Activated naive CD8-positive, alpha-beta T cell treated with anti-CD3 and anti-CD28 coated beads for 36 hours (primary cell): Measurements from ENCODE around the gene TBC1D4. TPM values are rescaled to one million over a fixed set of nuclear protein-coding genes. Genes with fewer than 3 reads are reported as not detected.
A peak's percentile ranks its signal among the peaks of the same experiment; 100 is the strongest.

Experiments
- DNase-seq: peaks from one replicate; pipeline ENCODE4 v3.0.0; 2021
- H3K27ac Mint-ChIP-seq: one replicate; pipeline ENCODE4 v1.8.0; 2022; ENCODE audit warnings: mild to moderate bottlenecking, moderate library complexity, mixed read lengths
- H3K27me3 Mint-ChIP-seq: one replicate; pipeline ENCODE4 v1.8.0; 2022; ENCODE audit warnings: mild to moderate bottlenecking, mixed read lengths
- H3K36me3 Mint-ChIP-seq: one replicate; pipeline ENCODE4 v1.8.0; 2021; ENCODE audit warnings: mild to moderate bottlenecking, mixed read lengths
- H3K4me1 Mint-ChIP-seq: one replicate; pipeline ENCODE4 v1.8.0; 2021; ENCODE audit warnings: mixed read lengths
- H3K4me3 Mint-ChIP-seq: one replicate; pipeline ENCODE4 v1.8.0; 2022; ENCODE audit warnings: mild to moderate bottlenecking, moderate library complexity, mixed read lengths
- H3K9me3 Mint-ChIP-seq: one replicate; pipeline ENCODE4 v1.8.0; 2022; ENCODE audit warnings: mixed read lengths
- total RNA-seq, 2 experiments: library from RNA; stranded (reverse); gene quantifications; one replicate each; pipeline ENCODE4 v1.2.3, GENCODE V29; 2021

Gene TBC1D4, protein sequence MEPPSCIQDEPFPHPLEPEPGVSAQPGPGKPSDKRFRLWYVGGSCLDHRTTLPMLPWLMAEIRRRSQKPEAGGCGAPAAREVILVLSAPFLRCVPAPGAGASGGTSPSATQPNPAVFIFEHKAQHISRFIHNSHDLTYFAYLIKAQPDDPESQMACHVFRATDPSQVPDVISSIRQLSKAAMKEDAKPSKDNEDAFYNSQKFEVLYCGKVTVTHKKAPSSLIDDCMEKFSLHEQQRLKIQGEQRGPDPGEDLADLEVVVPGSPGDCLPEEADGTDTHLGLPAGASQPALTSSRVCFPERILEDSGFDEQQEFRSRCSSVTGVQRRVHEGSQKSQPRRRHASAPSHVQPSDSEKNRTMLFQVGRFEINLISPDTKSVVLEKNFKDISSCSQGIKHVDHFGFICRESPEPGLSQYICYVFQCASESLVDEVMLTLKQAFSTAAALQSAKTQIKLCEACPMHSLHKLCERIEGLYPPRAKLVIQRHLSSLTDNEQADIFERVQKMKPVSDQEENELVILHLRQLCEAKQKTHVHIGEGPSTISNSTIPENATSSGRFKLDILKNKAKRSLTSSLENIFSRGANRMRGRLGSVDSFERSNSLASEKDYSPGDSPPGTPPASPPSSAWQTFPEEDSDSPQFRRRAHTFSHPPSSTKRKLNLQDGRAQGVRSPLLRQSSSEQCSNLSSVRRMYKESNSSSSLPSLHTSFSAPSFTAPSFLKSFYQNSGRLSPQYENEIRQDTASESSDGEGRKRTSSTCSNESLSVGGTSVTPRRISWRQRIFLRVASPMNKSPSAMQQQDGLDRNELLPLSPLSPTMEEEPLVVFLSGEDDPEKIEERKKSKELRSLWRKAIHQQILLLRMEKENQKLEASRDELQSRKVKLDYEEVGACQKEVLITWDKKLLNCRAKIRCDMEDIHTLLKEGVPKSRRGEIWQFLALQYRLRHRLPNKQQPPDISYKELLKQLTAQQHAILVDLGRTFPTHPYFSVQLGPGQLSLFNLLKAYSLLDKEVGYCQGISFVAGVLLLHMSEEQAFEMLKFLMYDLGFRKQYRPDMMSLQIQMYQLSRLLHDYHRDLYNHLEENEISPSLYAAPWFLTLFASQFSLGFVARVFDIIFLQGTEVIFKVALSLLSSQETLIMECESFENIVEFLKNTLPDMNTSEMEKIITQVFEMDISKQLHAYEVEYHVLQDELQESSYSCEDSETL (N-terminal part only)
- 10 to 100 TPM; 41.7 to 46.1 TPM for total RNA-seq

DNA sequence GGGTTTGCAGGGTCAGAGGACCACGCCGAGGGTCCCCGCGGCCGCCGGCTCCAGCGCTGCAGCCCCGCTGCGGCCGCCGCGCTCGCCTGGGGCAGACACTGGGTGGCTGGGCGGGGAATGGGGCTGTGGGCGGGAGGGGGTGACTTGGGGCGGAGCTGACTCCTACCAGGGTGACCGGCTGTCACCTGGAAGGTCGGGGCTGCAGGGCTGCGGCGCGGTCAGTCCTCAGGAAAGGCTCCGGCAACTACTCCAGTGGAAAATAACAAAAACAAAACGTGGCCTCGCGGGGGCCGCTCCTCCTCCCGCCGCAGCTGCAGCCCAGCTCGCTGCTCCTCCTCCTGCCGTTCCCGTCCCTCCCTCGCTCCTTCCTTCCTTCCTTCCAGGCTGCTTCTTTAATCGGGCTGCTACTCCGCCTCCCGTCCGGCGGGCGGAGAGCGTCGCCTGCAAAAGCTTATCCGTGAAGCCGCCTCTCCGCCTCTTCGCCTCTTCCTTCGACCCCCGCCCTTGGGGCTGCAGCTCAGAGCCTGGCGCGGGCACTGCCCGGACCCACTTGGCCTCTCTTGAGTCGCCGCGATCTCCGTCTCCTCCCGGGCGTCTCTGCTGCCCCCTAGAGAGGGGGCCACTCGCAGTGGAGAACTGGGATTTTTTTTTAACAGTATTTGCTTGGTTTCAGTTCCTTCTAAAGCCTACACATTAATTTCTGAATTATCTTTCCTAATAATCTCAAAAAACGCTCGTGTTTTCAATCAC lies at the start of gene TBC1D4:
Gene TBC1D4, minus strand, starts transcription at position 100 of the 750 bp plus-strand sequence. CDS start 402 bp downstream, outside the sequence.
- peak; percentile 73 for DNase-seq
- Mint-ChIP-seq H3K4me1 (peaks cover 28% of the 10 kb centered on the region), H3K27me3 (peaks cover 84% of the 10 kb centered on the region), H3K4me3 (peak within 1 kb of the TSS; percentile 93), H3K36me3 (no peaks in the 10 kb centered on the region), H3K9me3 (no peaks in the 10 kb centered on the region), H3K27ac (peak within 1 kb of the TSS; percentile 55)

GRCh38 chr13:75530549-75530961 lies 48.6 kb upstream of the TBC1D4 start:
- Mint-ChIP-seq H3K27me3 (no peaks in the 10 kb centered on the region), H3K27ac (peak overlapping the region; percentile 73), H3K4me3 (peak overlapping the region; percentile 7), H3K4me1 (peaks cover 45% of the 10 kb centered on the region), H3K9me3 (peaks cover 3% of the 10 kb centered on the region), H3K36me3 (peaks cover 45% of the 10 kb centered on the region)
- DNase-seq: no peak

- Mint-ChIP-seq H3K4me3 (no peak overlapping the region), H3K9me3 (peaks cover 4% of the 10 kb centered on the region), H3K27me3 (no peaks in the 10 kb centered on the region), H3K4me1 (peaks cover 6% of the 10 kb centered on the region), H3K36me3 (peaks cover 17% of the 10 kb centered on the region), H3K27ac (no peak overlapping the region)
- DNase-seq: no peak
Measured at GRCh38 chr13:75521956-75522355, 40.0 kb upstream of the TBC1D4 start.

DNA sequence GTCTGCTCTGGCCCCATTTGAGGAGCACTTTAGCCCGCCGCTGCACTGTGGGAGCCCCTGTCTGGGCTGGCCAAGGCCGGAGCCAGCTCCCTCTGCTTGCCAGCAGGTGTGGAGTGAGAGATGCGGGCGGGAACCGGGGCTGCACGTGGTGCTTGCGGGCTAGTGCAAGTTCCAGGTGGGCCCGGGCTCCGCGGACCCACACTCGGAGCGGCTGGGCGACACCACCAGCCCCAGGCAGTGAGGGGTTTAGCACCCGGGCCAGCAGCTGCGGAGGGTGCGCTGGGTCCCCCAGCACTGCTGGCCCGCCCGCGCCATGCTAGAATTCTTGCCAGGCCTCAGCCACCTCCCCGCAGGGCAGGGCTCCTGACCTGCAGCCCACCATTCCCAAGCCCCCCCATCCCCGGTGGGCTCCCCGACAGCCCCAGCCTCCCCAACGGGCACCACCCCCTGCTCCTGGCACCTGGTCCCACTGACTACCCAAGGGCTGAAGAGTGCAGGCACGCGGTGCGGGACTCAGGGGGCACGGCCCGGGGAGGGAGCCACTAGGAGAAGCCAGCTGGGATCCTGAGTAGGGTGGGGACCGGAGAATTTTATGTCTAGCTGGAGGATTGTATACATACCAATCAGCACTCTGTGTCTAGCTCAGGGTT lies 36.6 kb upstream of the TBC1D4 start:
- no peak overlapping the region for H3K4me3 Mint-ChIP-seq
- H3K27ac Mint-ChIP-seq: no peak overlapping the region
- H3K36me3 Mint-ChIP-seq: peaks cover 1% of the 10 kb centered on the region
- H3K27me3 Mint-ChIP-seq: no peaks in the 10 kb centered on the region
- H3K9me3 Mint-ChIP-seq: peaks cover 5% of the 10 kb centered on the region
- H3K4me1 Mint-ChIP-seq: peaks cover 3% of the 10 kb centered on the region
- no peak for DNase-seq

DNA sequence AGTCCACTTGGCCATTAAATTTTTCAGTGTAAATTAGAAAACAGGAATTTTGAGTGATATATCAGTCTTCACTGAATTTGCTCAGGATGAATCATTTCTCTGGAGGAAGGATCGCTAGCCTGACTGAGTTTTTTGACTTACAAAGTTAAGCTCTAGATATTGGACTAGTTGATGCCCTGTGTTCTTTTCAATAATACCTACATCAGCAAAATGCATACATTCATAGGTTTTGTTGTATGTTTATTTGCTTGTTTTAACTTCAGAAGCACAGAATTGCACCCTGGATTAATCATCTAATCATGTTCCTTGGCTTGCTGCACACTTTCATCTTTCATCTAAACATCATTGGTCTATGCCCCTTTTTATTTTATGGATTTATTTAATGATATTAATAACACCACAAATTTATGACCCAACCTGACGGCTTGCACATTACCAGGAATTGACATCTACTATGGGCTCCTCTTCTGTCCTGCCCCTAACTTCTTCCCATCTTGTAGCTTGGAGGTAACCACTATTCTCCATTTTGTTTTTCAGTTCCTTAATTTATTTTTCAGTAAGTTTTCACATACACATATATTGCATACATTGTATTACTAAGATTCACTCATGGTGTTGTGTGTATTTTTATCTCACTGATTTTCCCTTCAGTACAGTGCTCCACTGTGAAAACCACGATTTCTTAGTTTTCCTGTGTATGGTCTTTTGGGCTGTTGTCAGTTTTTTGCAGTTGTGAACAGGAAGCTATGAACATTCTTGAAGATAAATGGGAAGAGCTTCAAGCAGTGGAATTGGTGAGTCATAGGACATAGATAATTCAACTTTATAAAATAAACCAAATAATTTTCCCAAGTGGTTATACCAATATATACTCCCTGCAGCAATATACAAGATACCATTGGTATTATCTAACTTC lies 32.4 kb upstream of the TBC1D4 start:
- no peak overlapping the region for H3K27ac Mint-ChIP-seq
- H3K36me3 Mint-ChIP-seq: peaks cover 1% of the 10 kb centered on the region
- H3K9me3 Mint-ChIP-seq: peaks cover 1% of the 10 kb centered on the region

DNA sequence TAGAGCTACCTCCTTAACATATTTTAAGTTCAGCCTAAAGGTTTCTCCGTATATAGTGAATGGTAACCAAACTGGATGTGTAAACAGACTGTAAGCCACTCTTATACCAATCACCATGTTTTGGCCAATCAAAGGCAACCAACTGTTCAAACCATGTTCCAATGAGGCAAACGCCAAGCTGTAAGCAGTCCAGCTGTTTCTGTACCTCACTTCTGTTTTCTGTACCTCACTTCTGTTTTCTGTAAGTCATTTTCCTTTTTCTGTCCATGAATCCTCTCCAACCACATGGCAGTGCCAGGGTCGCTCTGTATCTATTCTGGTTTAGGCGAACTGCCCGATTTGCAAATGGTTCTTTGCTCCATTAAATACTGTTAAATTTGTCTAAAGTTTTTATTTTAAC lies 31.3 kb upstream of the TBC1D4 start:
- H3K4me3 Mint-ChIP-seq: no peak overlapping the region
- peaks cover 9% of the 10 kb centered on the region for H3K4me1 Mint-ChIP-seq
- peaks cover 1% of the 10 kb centered on the region for H3K9me3 Mint-ChIP-seq
- peaks cover 1% of the 10 kb centered on the region for H3K36me3 Mint-ChIP-seq
- no peak for DNase-seq
- peaks cover 4% of the 10 kb centered on the region for H3K27me3 Mint-ChIP-seq
- H3K27ac Mint-ChIP-seq: no peak overlapping the region

More for the DNA sequence above, 32.4 kb upstream of the TBC1D4 start:
- Mint-ChIP-seq H3K4me3 (no peak overlapping the region), H3K27me3 (peaks cover 4% of the 10 kb centered on the region), H3K4me1 (peaks cover 9% of the 10 kb centered on the region)
- no peak for DNase-seq

DNA sequence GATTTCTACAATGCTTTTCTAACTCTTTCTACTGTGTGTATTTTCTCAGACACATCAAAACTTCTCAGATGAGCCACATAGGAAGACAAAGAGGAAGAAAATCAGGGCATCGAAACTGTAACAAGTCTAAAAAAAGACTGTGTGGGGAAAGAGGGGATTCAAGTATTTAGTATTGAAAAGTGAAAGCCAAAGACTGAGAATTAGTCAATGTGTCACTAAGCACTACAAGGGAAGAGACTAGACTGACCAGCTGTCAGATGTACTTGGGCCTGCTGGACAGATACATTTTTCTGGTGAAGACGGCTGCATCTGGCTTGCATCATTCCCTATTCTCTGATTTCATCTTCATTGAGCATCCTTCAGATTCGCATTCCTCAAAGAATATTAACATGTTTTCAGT lies 30.3 kb upstream of the TBC1D4 start:
- no peaks in the 10 kb centered on the region for H3K36me3 Mint-ChIP-seq
- H3K4me3 Mint-ChIP-seq: no peak overlapping the region
- no peak for DNase-seq
- peaks cover 9% of the 10 kb centered on the region for H3K4me1 Mint-ChIP-seq
- H3K27ac Mint-ChIP-seq: no peak overlapping the region
- H3K27me3 Mint-ChIP-seq: peaks cover 4% of the 10 kb centered on the region
- H3K9me3 Mint-ChIP-seq: peaks cover 1% of the 10 kb centered on the region

- Mint-ChIP-seq H3K4me3 (no peak overlapping the region), H3K4me1 (peaks cover 12% of the 10 kb centered on the region)
- DNase-seq: no peak
Measured at GRCh38 chr13:75511051-75511625, 29.2 kb upstream of the TBC1D4 start.

GRCh38 chr13:75508002-75508548 lies 26.1 kb upstream of the TBC1D4 start:
- no peak for DNase-seq
- no peaks in the 10 kb centered on the region for H3K36me3 Mint-ChIP-seq
- H3K27ac Mint-ChIP-seq: no peak overlapping the region
- no peaks in the 10 kb centered on the region for H3K9me3 Mint-ChIP-seq
- H3K27me3 Mint-ChIP-seq: peaks cover 3% of the 10 kb centered on the region
- no peak overlapping the region for H3K4me3 Mint-ChIP-seq
- H3K4me1 Mint-ChIP-seq: peaks cover 9% of the 10 kb centered on the region

More at GRCh38 chr13:75511051-75511625, 29.2 kb upstream of the TBC1D4 start:
- peaks cover 4% of the 10 kb centered on the region for H3K27me3 Mint-ChIP-seq
- H3K27ac Mint-ChIP-seq: no peak overlapping the region
- no peaks in the 10 kb centered on the region for H3K36me3 Mint-ChIP-seq
- H3K9me3 Mint-ChIP-seq: peaks cover 1% of the 10 kb centered on the region

GRCh38 chr13:75507027-75508001 lies 25.3 kb upstream of the TBC1D4 start:
- Mint-ChIP-seq H3K9me3 (no peaks in the 10 kb centered on the region), H3K36me3 (no peaks in the 10 kb centered on the region), H3K4me3 (no peak overlapping the region), H3K4me1 (peaks cover 7% of the 10 kb centered on the region), H3K27me3 (no peaks in the 10 kb centered on the region), H3K27ac (no peak overlapping the region)
- no peak for DNase-seq

- H3K4me1 Mint-ChIP-seq: peaks cover 2% of the 10 kb centered on the region
- no peaks in the 10 kb centered on the region for H3K36me3 Mint-ChIP-seq
- H3K27ac Mint-ChIP-seq: no peak overlapping the region
- H3K9me3 Mint-ChIP-seq: no peaks in the 10 kb centered on the region
- no peak for DNase-seq
- no peak overlapping the region for H3K4me3 Mint-ChIP-seq
- no peaks in the 10 kb centered on the region for H3K27me3 Mint-ChIP-seq
Measured at GRCh38 chr13:75506018-75506417, 24.0 kb upstream of the TBC1D4 start.

GRCh38 chr13:75505327-75505726 lies 23.4 kb upstream of the TBC1D4 start:
- Mint-ChIP-seq H3K27me3 (no peaks in the 10 kb centered on the region), H3K9me3 (no peaks in the 10 kb centered on the region), H3K4me3 (no peak overlapping the region), H3K27ac (no peak overlapping the region), H3K36me3 (no peaks in the 10 kb centered on the region), H3K4me1 (peaks cover 2% of the 10 kb centered on the region)
- no peak for DNase-seq
